HS-5 (cell line): ENCODE measurements around the gene JCAD.

Source experiments
- DNase-seq: peaks from one replicate; pipeline ENCODE4 v3.0.0-alpha.2; 2012; ENCODE audit warnings: low read depth

Gene JCAD

DNA sequence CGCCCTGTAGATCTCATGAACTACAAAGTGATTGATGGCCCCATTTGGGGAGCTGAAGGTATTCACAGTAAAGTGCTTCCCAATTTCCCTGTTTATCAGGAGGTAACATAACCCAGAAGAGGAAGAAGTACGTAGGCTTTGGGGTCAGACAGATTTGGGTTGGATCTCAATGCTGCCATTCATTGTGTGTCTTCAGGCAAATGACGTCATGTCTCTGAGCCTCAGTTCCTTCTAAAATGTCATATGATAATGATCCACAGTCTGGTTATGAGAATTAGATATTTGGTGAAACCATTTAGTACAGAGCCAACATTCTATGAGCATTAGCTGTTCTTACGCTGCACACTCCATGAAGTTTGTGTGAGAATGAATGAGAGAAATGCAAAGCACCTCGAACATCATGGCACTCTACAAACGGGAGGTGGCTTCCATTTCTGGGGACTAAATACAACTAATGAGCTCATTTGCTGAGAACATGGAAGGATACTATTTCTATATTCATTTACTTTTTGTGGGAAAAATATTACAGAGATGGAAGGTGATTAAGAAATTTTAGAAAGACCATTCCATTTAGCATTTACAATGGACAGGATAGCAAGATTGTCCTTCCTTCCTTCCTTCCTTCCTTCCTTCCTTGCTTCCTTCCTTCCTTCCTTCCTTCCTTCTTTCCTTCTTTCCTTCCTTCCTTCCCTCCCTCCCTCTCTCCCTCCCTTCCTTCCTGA, 13.8 kb upstream of the JCAD start:
- DNase-seq = no peak

GRCh38 chr10:30072068-30072467, 12.7 kb upstream of the JCAD start:
- no peak for DNase-seq

DNA sequence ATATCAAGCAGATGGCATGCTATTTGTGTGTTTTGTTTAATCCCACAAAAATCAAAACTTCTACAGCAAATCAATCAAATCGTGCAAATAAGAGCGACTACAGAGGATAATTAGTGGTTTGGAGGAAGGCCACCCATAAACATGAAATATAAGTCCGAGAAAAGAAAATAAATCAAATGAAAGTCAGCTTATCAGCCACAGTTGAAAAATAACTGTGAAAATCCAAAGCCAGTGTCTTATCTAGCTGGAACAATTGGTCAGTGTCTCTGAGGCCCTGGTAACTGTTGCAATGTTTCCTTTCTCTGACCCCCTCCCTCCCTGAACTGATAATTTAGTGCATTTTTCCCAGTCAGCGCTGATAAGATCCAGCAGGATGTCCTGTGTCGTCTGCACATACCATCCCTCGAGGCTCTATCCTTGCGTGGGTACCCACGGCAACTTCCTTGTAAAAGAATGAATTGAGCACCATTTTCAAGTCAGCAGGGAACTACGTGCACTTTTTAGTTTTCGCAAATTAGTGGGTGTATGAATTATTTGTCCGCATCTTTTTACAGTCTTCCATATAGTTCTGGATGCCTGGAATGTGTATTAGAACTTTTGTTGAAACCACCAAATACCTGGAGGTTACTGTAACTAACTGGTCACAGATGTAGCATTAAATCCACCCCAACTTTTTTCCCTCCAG, 10.8 kb upstream of the JCAD start:
- no peak for DNase-seq

- no peak for DNase-seq
Measured at GRCh38 chr10:30068492-30069223, 9.3 kb upstream of the JCAD start.

GRCh38 chr10:30063099-30063498, 3.7 kb upstream of the JCAD start:
- DNase-seq = no peak

DNA sequence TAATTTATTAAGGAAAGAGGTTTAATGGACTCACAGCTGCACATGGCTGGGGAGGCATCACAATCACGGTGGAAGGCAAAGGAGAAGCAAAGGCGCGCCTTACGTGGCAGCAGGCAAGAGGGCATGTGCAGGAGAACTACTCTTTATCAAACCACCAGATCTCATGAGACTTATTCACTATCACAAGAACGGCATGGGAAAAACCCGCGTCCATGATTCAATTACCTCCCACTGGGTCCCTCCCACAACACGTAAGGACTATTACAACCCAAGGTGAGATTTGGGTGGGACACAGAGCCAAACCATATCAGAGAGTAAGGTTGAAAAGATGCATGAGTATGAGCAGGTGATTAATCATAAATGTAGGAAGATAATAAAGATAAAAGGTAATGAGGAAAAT, 3.2 kb upstream of the JCAD start:
- no peak for DNase-seq

- DNase-seq = no peak
Measured at GRCh38 chr10:30062090-30062489, 2.7 kb upstream of the JCAD start.

- no peak for DNase-seq
Measured at GRCh38 chr10:30058570-30059132, 735 bp downstream of the JCAD start.

GRCh38 chr10:30057894-30058556, 1.4 kb downstream of the JCAD start:
- DNase-seq = no peak

DNA sequence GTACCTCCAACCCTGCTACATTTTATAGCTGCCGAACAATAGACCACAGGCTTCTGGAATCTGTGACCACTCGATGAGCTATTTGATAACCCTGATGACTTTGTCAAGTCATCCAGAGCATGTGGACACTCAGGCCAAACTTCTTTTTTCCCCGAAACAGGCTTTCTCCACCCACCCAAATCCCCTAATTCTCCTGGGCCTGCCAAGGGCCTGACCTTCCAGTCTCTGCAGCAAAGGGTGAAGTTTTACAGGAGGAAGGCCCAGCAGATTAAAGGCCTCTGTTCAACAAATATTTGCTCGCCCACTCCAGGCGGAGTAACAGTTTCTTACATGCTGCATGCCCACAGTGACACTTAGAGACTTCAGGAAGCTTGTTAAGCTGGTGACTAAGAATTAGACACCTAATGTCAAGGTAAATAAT, 2.0 kb downstream of the JCAD start:
- DNase-seq = no peak

DNA sequence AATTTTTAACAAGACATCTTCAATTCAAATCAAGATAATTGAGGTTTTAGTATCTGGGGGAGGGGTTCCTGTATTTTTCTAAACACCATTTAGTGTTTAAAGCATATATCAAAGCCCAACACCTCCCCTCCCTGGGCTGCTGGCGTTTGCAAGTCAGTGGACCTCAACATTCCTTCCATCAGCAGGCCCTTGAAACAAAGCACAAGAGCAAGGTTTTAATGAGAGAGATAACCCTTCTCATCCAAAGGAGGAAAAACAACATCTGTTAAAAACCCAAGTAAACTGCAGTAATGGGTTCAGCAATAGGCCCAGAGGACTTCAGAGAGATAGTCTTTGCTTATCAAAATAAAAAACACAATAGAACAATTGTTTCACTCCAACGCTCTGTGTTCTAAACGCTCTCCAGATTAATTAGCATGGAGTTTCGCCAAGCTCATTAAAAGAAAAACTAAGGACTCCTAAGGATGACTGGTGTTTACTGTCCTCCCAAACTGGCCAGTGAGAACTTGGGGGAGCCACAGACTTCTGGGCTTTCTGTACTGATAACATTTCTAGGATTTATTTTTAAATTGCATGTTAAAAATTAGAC, 2.5 kb downstream of the JCAD start:
- no peak for DNase-seq

DNA sequence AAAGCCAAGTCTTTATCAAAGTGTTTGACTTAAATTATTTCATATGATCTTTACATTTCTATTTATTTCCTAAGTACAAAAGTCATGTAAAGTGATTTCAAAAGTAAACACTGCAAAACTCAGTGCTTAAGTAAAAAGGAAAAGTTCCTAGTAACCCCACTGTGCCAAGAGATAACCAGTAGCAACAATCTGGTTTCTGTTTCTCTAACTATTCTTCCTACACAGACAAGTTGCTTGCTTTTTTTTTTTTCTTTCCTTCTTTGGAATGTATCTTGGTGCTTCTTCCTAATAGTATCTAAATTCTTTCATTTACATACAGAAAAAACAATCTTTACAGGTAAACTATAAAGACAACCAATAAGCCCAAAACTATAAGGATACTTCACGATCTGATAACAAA, 3.1 kb downstream of the JCAD start:
- DNase-seq = no peak

DNA sequence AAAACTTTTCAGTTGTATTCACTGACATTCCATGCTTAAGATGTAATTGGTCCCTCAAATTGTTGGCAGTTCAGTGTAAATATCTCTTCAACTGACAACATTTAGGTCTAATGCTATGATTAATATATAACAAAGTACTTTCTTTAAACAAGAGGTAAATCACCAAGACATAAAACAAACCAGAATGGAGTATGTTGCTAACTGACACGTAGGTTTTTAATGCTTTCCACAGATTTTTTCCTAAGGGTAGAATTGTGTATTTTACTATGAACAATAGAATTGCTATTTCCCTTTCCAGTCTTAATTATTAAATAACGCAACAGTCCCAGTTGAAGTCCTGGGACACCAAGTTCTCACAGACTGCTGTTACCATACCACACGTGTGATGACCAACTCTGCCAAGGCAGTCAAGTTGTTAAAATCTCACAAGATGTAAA, 4.1 kb downstream of the JCAD start:
- no peak for DNase-seq

- no peak for DNase-seq
Measured at GRCh38 chr10:30052062-30052461, 7.3 kb downstream of the JCAD start.

- no peak for DNase-seq
Measured at GRCh38 chr10:30051220-30051619, 8.2 kb downstream of the JCAD start.

DNA sequence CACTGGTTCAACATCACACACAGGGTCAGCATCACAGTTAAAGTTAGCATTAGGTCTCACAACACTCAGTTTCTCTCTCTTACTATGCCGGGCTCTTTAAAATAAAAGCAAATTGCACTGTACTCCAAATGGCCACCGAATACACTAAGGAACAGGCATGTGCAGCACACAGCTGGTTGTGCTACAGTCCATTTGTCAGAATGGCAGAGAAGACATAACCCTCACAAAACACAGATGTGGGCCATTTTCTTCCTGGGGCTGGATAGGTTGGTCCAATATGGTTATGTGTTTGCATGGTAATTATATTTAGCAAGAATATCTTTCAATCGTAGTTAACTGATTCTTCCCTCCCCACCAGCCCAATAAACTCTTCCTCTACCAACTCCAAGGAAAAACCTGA, 9.0 kb downstream of the JCAD start:
- DNase-seq = no peak

- DNase-seq = no peak
Measured at GRCh38 chr10:30048768-30049517, 10.4 kb downstream of the JCAD start.

GRCh38 chr10:30047924-30048531, 11.4 kb downstream of the JCAD start:
- no peak for DNase-seq

DNA sequence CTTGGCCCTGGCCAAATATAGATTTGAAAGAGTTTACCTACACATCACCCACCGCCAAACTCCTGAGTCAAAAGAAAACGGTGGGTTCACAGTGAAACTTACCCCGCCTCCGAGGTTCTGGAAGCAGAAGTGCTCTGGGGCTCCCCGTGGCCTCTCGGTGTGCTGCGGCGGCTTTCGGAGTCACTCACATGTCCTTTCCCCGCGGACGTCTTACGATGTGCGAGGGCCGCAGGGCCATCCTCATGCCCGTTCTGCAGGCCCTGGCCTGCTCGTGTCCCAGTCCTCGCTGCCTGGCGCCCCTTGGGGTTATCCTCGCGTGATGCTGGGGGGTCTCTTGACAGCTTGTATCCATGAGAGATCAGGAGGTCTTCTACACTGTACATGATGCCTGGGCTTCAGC, 12.0 kb downstream of the JCAD start:
- DNase-seq = no peak

GRCh38 chr10:30046476-30046875, 12.9 kb downstream of the JCAD start:
- no peak for DNase-seq

- DNase-seq = no peak
Measured at GRCh38 chr10:30045961-30046360, 13.4 kb downstream of the JCAD start.
